ENCODE measurements around the gene DSCAML1. TPM values are rescaled to one million over a fixed set of nuclear protein-coding genes. Genes with fewer than 3 reads are reported as not detected.

DSCAML1 gene
- total RNA-seq, 1 donor from 2014 or later = 4.0 TPM

- no peak for TF ChIP-seq CTCF (conservative IDR thresholded peaks at IDR 0.05; ENCODE audit: low read depth, low read length)
- no peak overlapping the region for H3K4me3 ChIP-seq (ENCODE audit: low read depth, low read length)
- DNase-seq (ENCODE audit: low read depth) = no peak
These were observed 186.1 kb downstream of the DSCAML1 start for GRCh38 chr11:117610901-117611300.

- peak; percentile 61 for DNase-seq (ENCODE audit: low read depth)
- TF ChIP-seq CTCF (conservative IDR thresholded peaks at IDR 0.05; ENCODE audit: low read depth, low read length) = no peak
- no peak overlapping the region for H3K4me3 ChIP-seq (ENCODE audit: low read depth, low read length)
These were observed 187.0 kb downstream of the DSCAML1 start for GRCh38 chr11:117610045-117610444.

GRCh38 chr11:117607449-117607848, 189.6 kb downstream of the DSCAML1 start:
- TF ChIP-seq CTCF (conservative IDR thresholded peaks at IDR 0.05; ENCODE audit: low read depth, low read length) = no peak
- no peak overlapping the region for H3K4me3 ChIP-seq (ENCODE audit: low read depth, low read length)
- DNase-seq (ENCODE audit: low read depth) = no peak

- no peak for TF ChIP-seq CTCF (conservative IDR thresholded peaks at IDR 0.05; ENCODE audit: low read depth, low read length)
- H3K4me3 ChIP-seq (ENCODE audit: low read depth, low read length) = no peak overlapping the region
- DNase-seq (ENCODE audit: low read depth) = no peak
These were observed 190.2 kb downstream of the DSCAML1 start for GRCh38 chr11:117606790-117607189.

GRCh38 chr11:117606211-117606610, 190.8 kb downstream of the DSCAML1 start:
- DNase-seq (ENCODE audit: low read depth) = no peak
- H3K4me3 ChIP-seq (ENCODE audit: low read depth, low read length) = no peak overlapping the region
- no peak for TF ChIP-seq CTCF (conservative IDR thresholded peaks at IDR 0.05; ENCODE audit: low read depth, low read length)

GRCh38 chr11:117605331-117605730, 191.7 kb downstream of the DSCAML1 start:
- TF ChIP-seq CTCF (conservative IDR thresholded peaks at IDR 0.05; ENCODE audit: low read depth, low read length) = no peak
- H3K4me3 ChIP-seq (ENCODE audit: low read depth, low read length) = no peak overlapping the region
- no peak for DNase-seq (ENCODE audit: low read depth)

- no peak for TF ChIP-seq CTCF (conservative IDR thresholded peaks at IDR 0.05; ENCODE audit: low read depth, low read length)
- no peak overlapping the region for H3K4me3 ChIP-seq (ENCODE audit: low read depth, low read length)
- DNase-seq (ENCODE audit: low read depth) = no peak
These were observed 192.6 kb downstream of the DSCAML1 start for GRCh38 chr11:117604336-117604995.
